PC-9 (cell line): ENCODE data around the gene MAP3K2. TPM values are rescaled to one million over a fixed set of nuclear protein-coding genes. Genes with fewer than 3 reads are reported as not detected.

ENCODE experiments used
- BruUV-seq: library from RNA; stranded (reverse); fragments of 400-500 nt; replicated peaks from 2 replicates; lab custom pipeline; 2021; lab: Mats Ljungman, UMichigan
- CTCF ChIA-PET: fragments of 300-600 bp; sonication (Branson Sonifier 250); formaldehyde crosslinking; loops from one replicate; lab custom pipeline; 2022; ENCODE audit warnings: antibody characterized with exemption; lab: Charles Lee
- POLR2A ChIA-PET: fragments of 300-600 bp; sonication (Branson Sonifier 250); formaldehyde crosslinking; loops from one replicate; lab custom pipeline; 2022; ENCODE audit warnings: antibody characterized with exemption; ENCODE audit not compliant: unreplicated experiment; lab: Charles Lee
- DNase-seq, 2 experiments: peaks; one replicate each; pipeline versions ENCODE4 v3.0.0 to v3.0.0-alpha.2; 2015 to 2022; ENCODE audit warnings: mixed read lengths in 1 of 2
- H2AFZ ChIP-seq: fragments of 200-600 bp; sonication (generic); 2 replicates; pipeline ENCODE4 v1.8.1; 2017; ENCODE audit warnings: antibody characterized with exemption
- H3F3A ChIP-seq: fragments of 200-600 bp; sonication (generic); 2 replicates; pipeline ENCODE4 v1.8.1; 2017; ENCODE audit warnings: antibody characterized with exemption, mild to moderate bottlenecking, low read depth; ENCODE audit not compliant: insufficient read depth
- H3K27ac ChIP-seq: fragments of 200-600 bp; sonication (generic); 2 replicates; pipeline ENCODE4 v1.6.1; 2016; ENCODE audit warnings: mixed run types
- H3K27me3 ChIP-seq: fragments of 200-600 bp; sonication (generic); 2 replicates; pipeline ENCODE4 v1.6.1; 2016; ENCODE audit warnings: low read depth, mixed run types; ENCODE audit not compliant: insufficient read depth
- H3K36me3 ChIP-seq: fragments of 200-600 bp; sonication (generic); 2 replicates; pipeline ENCODE4 v1.6.1; 2016; ENCODE audit warnings: low read depth, mixed run types
- H3K4me1 ChIP-seq: fragments of 200-600 bp; sonication (generic); replicated peaks from 2 replicates; pipeline ENCODE4 v1.6.1; 2016; ENCODE audit warnings: mixed run types; ENCODE audit not compliant: insufficient read depth
- H3K4me2 ChIP-seq: fragments of 200-600 bp; sonication (generic); 2 replicates; pipeline ENCODE4 v1.6.1; 2017; ENCODE audit warnings: mixed run types
- H3K4me3 ChIP-seq: fragments of 200-600 bp; sonication (generic); 2 replicates; pipeline ENCODE4 v1.6.1; 2016; ENCODE audit warnings: mixed run types
- H3K79me2 ChIP-seq: fragments of 200-600 bp; sonication (generic); 2 replicates; pipeline ENCODE4 v1.6.1; 2017; ENCODE audit warnings: low read depth, mixed run types
- H3K9me2 ChIP-seq: fragments of 200-600 bp; sonication (generic); 2 replicates; pipeline ENCODE4 v1.8.1; 2017; ENCODE audit warnings: mild to moderate bottlenecking; ENCODE audit not compliant: insufficient read depth
- H3K9me3 ChIP-seq: fragments of 200-600 bp; sonication (generic); 2 replicates; pipeline ENCODE4 v1.8.1; 2016; ENCODE audit warnings: low read depth; ENCODE audit not compliant: insufficient read depth
- H4K20me1 ChIP-seq: fragments of 200-600 bp; sonication (generic); 2 replicates; pipeline ENCODE4 v1.8.1; 2017; ENCODE audit not compliant: insufficient read depth
- EZH2 ChIP-seq: fragments of 200-600 bp; sonication (generic); IDR thresholded peaks from 2 replicates; pipeline ENCODE4 v1.8.0; 2017; ENCODE audit warnings: antibody characterized with exemption, low read depth
- intact Hi-C: fragments of 100-400 bp; cut with micrococcal nuclease; formaldehyde crosslinking; loops from one replicate; pipeline ENCODE4 v1.10.0; 2022; ENCODE audit not compliant: unreplicated experiment
- total RNA-seq: library from RNA; stranded (reverse); gene quantifications from 2 replicates; pipeline ENCODE4 v1.2.3, GENCODE V29; 2021
- TF ChIP-seq, protein P1 (sequence below): fragments of 200-600 bp; sonication (generic); conservative IDR thresholded peaks from 2 replicates; pipeline ENCODE4 v1.6.1; 2017; ENCODE audit warnings: mixed run types, antibody characterized with exemption, mild to moderate bottlenecking, moderate library complexity

Gene MAP3K2
- total RNA-seq, 1 experiment from 2014 or later, result 81.2 TPM

DNA sequence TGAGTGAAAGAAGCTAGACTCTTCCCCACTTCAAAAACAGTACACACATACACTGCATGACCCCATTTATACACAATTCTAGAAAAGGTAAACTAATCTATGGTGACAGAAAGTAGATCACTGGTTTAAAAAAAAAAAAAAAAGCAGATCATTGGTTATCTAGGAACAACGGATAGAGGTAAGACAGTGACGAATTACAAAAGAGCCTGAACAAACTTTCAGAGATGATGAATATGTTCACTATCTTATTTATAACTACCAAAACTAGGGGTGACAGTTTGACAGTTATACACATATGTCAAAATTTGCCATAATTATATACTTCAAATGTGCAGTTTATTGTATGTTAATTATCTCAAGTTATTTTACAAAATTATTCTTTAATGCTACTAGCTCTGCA is 27.5 kb downstream of the MAP3K2 start:
- Histone ChIP-seq H3K36me3 (no peaks in the 10 kb centered on the region), H4K20me1 (peaks cover 57% of the 10 kb centered on the region), H3K27ac (no peak overlapping the region), H3K4me3 (no peak overlapping the region), H3F3A (peaks cover 6% of the 10 kb centered on the region), H3K9me3 (no peaks in the 10 kb centered on the region), H3K4me1 (no peaks in the 10 kb centered on the region), H3K4me2 (no peak overlapping the region), H3K9me2 (no peaks in the 10 kb centered on the region), H3K79me2 (peaks cover 92% of the 10 kb centered on the region), H2AFZ (no peak overlapping the region), H3K27me3 (no peaks in the 10 kb centered on the region)
- POLR2A ChIA-PET, result no interaction called here
- no TSS peak for BruUV-seq
- intact Hi-C loops, result no loop called here
- TF ChIP-seq, protein P1, sequence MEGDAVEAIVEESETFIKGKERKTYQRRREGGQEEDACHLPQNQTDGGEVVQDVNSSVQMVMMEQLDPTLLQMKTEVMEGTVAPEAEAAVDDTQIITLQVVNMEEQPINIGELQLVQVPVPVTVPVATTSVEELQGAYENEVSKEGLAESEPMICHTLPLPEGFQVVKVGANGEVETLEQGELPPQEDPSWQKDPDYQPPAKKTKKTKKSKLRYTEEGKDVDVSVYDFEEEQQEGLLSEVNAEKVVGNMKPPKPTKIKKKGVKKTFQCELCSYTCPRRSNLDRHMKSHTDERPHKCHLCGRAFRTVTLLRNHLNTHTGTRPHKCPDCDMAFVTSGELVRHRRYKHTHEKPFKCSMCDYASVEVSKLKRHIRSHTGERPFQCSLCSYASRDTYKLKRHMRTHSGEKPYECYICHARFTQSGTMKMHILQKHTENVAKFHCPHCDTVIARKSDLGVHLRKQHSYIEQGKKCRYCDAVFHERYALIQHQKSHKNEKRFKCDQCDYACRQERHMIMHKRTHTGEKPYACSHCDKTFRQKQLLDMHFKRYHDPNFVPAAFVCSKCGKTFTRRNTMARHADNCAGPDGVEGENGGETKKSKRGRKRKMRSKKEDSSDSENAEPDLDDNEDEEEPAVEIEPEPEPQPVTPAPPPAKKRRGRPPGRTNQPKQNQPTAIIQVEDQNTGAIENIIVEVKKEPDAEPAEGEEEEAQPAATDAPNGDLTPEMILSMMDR, result no peak
- no peak for TF ChIP-seq EZH2
- CTCF ChIA-PET, result no interaction called here
- DNase-seq, result no peak

DNA sequence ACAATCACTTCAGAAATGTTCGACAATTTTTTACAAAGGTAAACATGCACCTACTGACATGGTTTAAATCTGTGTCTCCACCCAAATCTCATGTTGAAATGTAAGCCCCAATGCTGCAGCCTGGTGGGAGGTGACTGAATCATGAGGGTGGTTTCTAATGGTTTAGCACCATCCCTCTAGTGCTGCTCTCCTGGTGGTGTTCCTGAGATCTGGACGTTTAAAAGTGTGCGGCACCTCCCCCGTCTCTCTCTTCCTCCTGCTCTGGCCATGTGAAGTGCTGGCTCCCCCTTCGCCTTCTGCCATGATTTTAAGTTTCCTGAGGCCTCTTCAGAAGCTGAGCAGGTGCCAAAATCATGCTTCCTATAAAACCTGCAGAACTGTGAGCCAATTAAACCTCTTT is 28.3 kb downstream of the MAP3K2 start:
- H3K4me2 ChIP-seq, result no peak overlapping the region
- no peaks in the 10 kb centered on the region for H3K36me3 ChIP-seq
- peaks cover 92% of the 10 kb centered on the region for H3K79me2 ChIP-seq
- no peak overlapping the region for H3K27ac ChIP-seq
- peaks cover 58% of the 10 kb centered on the region for H4K20me1 ChIP-seq
- H3K4me1 ChIP-seq, result no peaks in the 10 kb centered on the region
- H3K27me3 ChIP-seq, result no peaks in the 10 kb centered on the region
- no TSS peak for BruUV-seq
- no peak for DNase-seq
- H3F3A ChIP-seq, result peaks cover 6% of the 10 kb centered on the region
- H3K9me2 ChIP-seq, result no peaks in the 10 kb centered on the region
- intact Hi-C loops, result no loop called here
- CTCF ChIA-PET, result no interaction called here
- POLR2A ChIA-PET, result no interaction called here
- no peak for TF ChIP-seq EZH2
- TF ChIP-seq, protein P1, result no peak
- no peaks in the 10 kb centered on the region for H3K9me3 ChIP-seq
- H3K4me3 ChIP-seq, result no peak overlapping the region
- no peak overlapping the region for H2AFZ ChIP-seq

DNA sequence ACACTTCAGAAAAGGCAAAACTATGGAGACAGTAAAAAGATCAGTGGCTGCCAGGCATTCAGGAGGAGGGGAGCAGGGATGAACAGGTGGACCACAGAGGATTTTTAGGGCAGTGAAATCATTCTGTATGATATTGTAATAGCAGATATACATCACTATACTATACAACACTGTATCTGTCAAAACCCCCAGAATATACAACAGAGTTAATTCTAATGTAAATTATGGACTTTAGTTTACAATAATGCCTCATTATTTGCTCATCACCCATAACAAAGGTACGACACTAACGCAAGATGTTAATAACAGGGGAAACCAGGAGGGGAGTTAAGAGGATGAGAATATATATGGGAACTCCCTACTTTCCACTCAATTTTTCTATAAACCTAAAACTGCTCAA is 28.8 kb downstream of the MAP3K2 start:
- TF ChIP-seq EZH2, result no peak
- TF ChIP-seq, protein P1, result no peak
- no peak overlapping the region for H2AFZ ChIP-seq
- POLR2A ChIA-PET, result no interaction called here
- no peaks in the 10 kb centered on the region for H3K9me2 ChIP-seq
- H3K27me3 ChIP-seq, result no peaks in the 10 kb centered on the region
- H3K36me3 ChIP-seq, result no peaks in the 10 kb centered on the region
- CTCF ChIA-PET, result no interaction called here
- intact Hi-C loops, result no loop called here
- peaks cover 55% of the 10 kb centered on the region for H4K20me1 ChIP-seq
- peaks cover 6% of the 10 kb centered on the region for H3F3A ChIP-seq
- no peaks in the 10 kb centered on the region for H3K9me3 ChIP-seq
- BruUV-seq, result no TSS peak
- no peak overlapping the region for H3K27ac ChIP-seq
- H3K4me1 ChIP-seq, result no peaks in the 10 kb centered on the region
- H3K4me3 ChIP-seq, result no peak overlapping the region
- H3K79me2 ChIP-seq, result peaks cover 91% of the 10 kb centered on the region
- no peak overlapping the region for H3K4me2 ChIP-seq
- DNase-seq, result no peak
